ENCODE results near the gene HABP2. TPM values are rescaled to one million over a fixed set of nuclear protein-coding genes. Genes with fewer than 3 reads are reported as not detected.

Gene HABP2
- total and polyA plus RNA-seq, 4 donors, result 109 to 259 (median 197) TPM

GRCh38 chr10:113560071-113560470 lies 7.2 kb downstream of the HABP2 start:
- Histone ChIP-seq H3K9ac (ENCODE audit: low read depth in 1 of 2, low read length in 2 of 2) (no peak overlapping the region), H3K4me1 (ENCODE audit: control insufficient read depth in 4 of 4, insufficient read depth in 4 of 4, low read length in 3 of 4) (peaks cover 15 to 92% (median 79%) of the 10 kb centered on the region in 4 donors), H3K27me3 (ENCODE audit: control insufficient read depth in 4 of 4, insufficient read depth in 4 of 4, low read length in 3 of 4) (no peaks in the 10 kb centered on the region), H3K27ac (ENCODE audit: low read depth in 1 of 2, low read length in 2 of 2) (peak overlapping the region; percentile 15 to 72), H3K36me3 (ENCODE audit: control insufficient read depth in 4 of 4, insufficient read depth in 3 of 4, low read depth in 1 of 4, low read length in 3 of 4) (peaks cover 0 to 1% (median 0%) of the 10 kb centered on the region in 4 donors), H3K9me3 (ENCODE audit: control insufficient read depth in 4 of 4, low read length in 3 of 4) (no peaks in the 10 kb centered on the region), H3K4me3 (ENCODE audit: low read depth in 1 of 3, low read length in 3 of 3) (no peak overlapping the region)
- TF ChIP-seq HNF4G (IDR thresholded peaks at IDR 0.05) (no peak), YY1 (IDR thresholded peaks at IDR 0.05) (no peak), REST (IDR thresholded peaks at IDR 0.05) (no peak), FOXA1 (IDR thresholded peaks at IDR 0.05) (no peak)
- TF ChIP-seq, protein P1, sequence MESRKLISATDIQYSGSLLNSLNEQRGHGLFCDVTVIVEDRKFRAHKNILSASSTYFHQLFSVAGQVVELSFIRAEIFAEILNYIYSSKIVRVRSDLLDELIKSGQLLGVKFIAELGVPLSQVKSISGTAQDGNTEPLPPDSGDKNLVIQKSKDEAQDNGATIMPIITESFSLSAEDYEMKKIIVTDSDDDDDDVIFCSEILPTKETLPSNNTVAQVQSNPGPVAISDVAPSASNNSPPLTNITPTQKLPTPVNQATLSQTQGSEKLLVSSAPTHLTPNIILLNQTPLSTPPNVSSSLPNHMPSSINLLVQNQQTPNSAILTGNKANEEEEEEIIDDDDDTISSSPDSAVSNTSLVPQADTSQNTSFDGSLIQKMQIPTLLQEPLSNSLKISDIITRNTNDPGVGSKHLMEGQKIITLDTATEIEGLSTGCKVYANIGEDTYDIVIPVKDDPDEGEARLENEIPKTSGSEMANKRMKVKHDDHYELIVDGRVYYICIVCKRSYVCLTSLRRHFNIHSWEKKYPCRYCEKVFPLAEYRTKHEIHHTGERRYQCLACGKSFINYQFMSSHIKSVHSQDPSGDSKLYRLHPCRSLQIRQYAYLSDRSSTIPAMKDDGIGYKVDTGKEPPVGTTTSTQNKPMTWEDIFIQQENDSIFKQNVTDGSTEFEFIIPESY (IDR thresholded peaks at IDR 0.05), result no peak
- TF ChIP-seq, protein P2, sequence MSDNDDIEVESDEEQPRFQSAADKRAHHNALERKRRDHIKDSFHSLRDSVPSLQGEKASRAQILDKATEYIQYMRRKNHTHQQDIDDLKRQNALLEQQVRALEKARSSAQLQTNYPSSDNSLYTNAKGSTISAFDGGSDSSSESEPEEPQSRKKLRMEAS (IDR thresholded peaks at IDR 0.05), result no peak
- TF ChIP-seq, protein P3, sequence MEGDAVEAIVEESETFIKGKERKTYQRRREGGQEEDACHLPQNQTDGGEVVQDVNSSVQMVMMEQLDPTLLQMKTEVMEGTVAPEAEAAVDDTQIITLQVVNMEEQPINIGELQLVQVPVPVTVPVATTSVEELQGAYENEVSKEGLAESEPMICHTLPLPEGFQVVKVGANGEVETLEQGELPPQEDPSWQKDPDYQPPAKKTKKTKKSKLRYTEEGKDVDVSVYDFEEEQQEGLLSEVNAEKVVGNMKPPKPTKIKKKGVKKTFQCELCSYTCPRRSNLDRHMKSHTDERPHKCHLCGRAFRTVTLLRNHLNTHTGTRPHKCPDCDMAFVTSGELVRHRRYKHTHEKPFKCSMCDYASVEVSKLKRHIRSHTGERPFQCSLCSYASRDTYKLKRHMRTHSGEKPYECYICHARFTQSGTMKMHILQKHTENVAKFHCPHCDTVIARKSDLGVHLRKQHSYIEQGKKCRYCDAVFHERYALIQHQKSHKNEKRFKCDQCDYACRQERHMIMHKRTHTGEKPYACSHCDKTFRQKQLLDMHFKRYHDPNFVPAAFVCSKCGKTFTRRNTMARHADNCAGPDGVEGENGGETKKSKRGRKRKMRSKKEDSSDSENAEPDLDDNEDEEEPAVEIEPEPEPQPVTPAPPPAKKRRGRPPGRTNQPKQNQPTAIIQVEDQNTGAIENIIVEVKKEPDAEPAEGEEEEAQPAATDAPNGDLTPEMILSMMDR (IDR thresholded peaks at IDR 0.05; ENCODE audit: low read depth, low read length, missing input control), result no peak
- WGBS, result 80% methylated on average over 5 of the region's 5 CpGs
- DNase-seq (ENCODE audit: low spot score), result no peak

DNA sequence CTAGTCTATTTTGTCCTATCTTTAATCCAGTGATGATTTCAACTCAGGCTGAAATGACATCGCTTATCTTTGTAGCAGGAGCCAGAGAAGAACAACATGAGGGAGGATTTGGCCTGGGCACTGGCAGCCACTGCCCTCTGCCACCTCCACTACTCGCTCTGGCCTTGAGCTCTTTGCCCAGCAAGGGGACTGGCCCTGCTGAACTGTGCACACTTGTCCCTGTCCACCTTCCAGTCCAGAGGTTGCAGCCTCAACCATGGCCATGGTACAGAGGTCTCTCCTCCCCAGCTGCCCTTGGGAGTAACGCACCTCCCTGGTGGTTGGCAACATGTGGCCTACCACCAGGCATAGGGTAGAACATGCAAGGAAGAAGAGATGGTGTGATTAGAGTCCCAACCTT lies 8.4 kb downstream of the HABP2 start:
- Histone ChIP-seq H3K9ac (ENCODE audit: low read depth in 1 of 2, low read length in 2 of 2) (no peak overlapping the region), H3K27ac (ENCODE audit: low read depth in 1 of 2, low read length in 2 of 2) (peak overlapping the region; percentile 58 to 72), H3K9me3 (ENCODE audit: control insufficient read depth in 4 of 4, low read length in 3 of 4) (no peaks in the 10 kb centered on the region), H3K27me3 (ENCODE audit: control insufficient read depth in 4 of 4, insufficient read depth in 4 of 4, low read length in 3 of 4) (no peaks in the 10 kb centered on the region), H3K4me3 (ENCODE audit: low read depth in 1 of 3, low read length in 3 of 3) (no peak overlapping the region), H3K4me1 (ENCODE audit: control insufficient read depth in 4 of 4, insufficient read depth in 4 of 4, low read length in 3 of 4) (peaks cover 15 to 93% (median 80%) of the 10 kb centered on the region in 4 donors), H3K36me3 (ENCODE audit: control insufficient read depth in 4 of 4, insufficient read depth in 3 of 4, low read depth in 1 of 4, low read length in 3 of 4) (peaks cover 0 to 7% (median 1%) of the 10 kb centered on the region in 4 donors)
- no peak for DNase-seq (ENCODE audit: low spot score)
- 41% methylated on average over 3 of the region's 3 CpGs for WGBS
- peak; percentile 64 for TF ChIP-seq FOXA2 (IDR thresholded peaks at IDR 0.05)
- no peak for TF ChIP-seq TAF1 (conservative IDR thresholded peaks at IDR 0.05)
- TF ChIP-seq, protein P4, sequence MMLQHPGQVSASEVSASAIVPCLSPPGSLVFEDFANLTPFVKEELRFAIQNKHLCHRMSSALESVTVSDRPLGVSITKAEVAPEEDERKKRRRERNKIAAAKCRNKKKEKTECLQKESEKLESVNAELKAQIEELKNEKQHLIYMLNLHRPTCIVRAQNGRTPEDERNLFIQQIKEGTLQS (IDR thresholded peaks at IDR 0.05), result no peak
- TF ChIP-seq RAD21 (IDR thresholded peaks at IDR 0.05), result peak; percentile 30 to 41
- peak; percentile 36 for TF ChIP-seq FOXA1 (IDR thresholded peaks at IDR 0.05)
- TF ChIP-seq JUND (IDR thresholded peaks at IDR 0.05), result peak; percentile 18 to 93
- TF ChIP-seq YY1 (IDR thresholded peaks at IDR 0.05), result peak; percentile 84
- TF ChIP-seq SP1 (IDR thresholded peaks at IDR 0.05), result peak; percentile 92
- TF ChIP-seq, protein P2 (IDR thresholded peaks at IDR 0.05), result peak; percentile 86
- TF ChIP-seq RXRA (IDR thresholded peaks at IDR 0.05), result peak; percentile 98 to 99
- peak; percentile 60 for TF ChIP-seq REST (IDR thresholded peaks at IDR 0.05)
- peak; percentile 100 for TF ChIP-seq HNF4A (conservative IDR thresholded peaks at IDR 0.05)
- TF ChIP-seq EGR1 (IDR thresholded peaks at IDR 0.05; ENCODE audit: low read depth in 2 of 2), result peak in 1 of 2 donors; percentile 60
- TF ChIP-seq, protein P3 (IDR thresholded peaks at IDR 0.05; ENCODE audit: low read depth, low read length, missing input control), result no peak
